Right lung (tissue), 10 donors: ENCODE data around the gene SH3PXD2A. TPM values are rescaled to one million over a fixed set of nuclear protein-coding genes. Genes with fewer than 3 reads are reported as not detected.

Experiments
- DNase-seq, 2 donors: peaks; one replicate each; pipeline ENCODE4 v3.0.0-alpha.2; 2013
- long read RNA-seq, 8 donors: transcript quantifications; one replicate each; lab custom pipeline, GENCODE V29; 2026
- polyA plus RNA-seq, 5 donors: library from polyadenylated mRNA; unstranded; fragments of 120-200 nt; gene quantifications; one replicate each; pipeline versions ENCODE4 v1.2.1 to v1.2.3, GENCODE V29; 2013; ENCODE audit warnings: inconsistent platforms in 1 of 5, low replicate concordance in 1 of 5; ENCODE audit not compliant: insufficient read length in 5 of 5, insufficient read depth in 1 of 5

SH3PXD2A gene
- polyA plus RNA-seq: 100 to 1,000 TPM in 1 of 5 donors, 10 to 100 TPM in 4; 77.6 to 101 (median 84.0) TPM
- long read RNA-seq, donor 1: 0 reads
- long read RNA-seq, donor 2, partial matches to known transcripts: 5 of 5 reads
- long read RNA-seq, donor 2, other reads (novel, unspliced or antisense): 0 of 5 reads
- long read RNA-seq, donor 3: 0 reads
- long read RNA-seq, donor 4, partial matches to known transcripts: 11 of 16 reads
- long read RNA-seq, donor 4, other reads (novel, unspliced or antisense): 5 of 16 reads
- long read RNA-seq, donor 5, partial matches to known transcripts: 9 of 9 reads
- long read RNA-seq, donor 5, other reads (novel, unspliced or antisense): 0 of 9 reads
- long read RNA-seq, donor 6, partial matches to known transcripts: 20 of 20 reads
- long read RNA-seq, donor 6, other reads (novel, unspliced or antisense): 0 of 20 reads
- long read RNA-seq, donor 7, partial matches to known transcripts: 16 of 16 reads
- long read RNA-seq, donor 7, other reads (novel, unspliced or antisense): 0 of 16 reads
- long read RNA-seq, donor 8: 0 reads

GRCh38 chr10:103855424-103855823, at the start of gene SH3PXD2A:
Gene SH3PXD2A, minus strand, starts transcription at chr10:103855576. Its CDS starts 310 bp downstream, at chr10:103855266.
- DNase-seq: peak; percentile 72 to 78

- no peak for DNase-seq
Measured at GRCh38 chr10:103901299-103901698, 45.9 kb upstream of the SH3PXD2A start.

GRCh38 chr10:103899312-103899711, 43.9 kb upstream of the SH3PXD2A start:
- DNase-seq: no peak

- no peak for DNase-seq
Measured at GRCh38 chr10:103897241-103897774, 41.9 kb upstream of the SH3PXD2A start.

- DNase-seq: no peak
Measured at GRCh38 chr10:103896225-103896624, 40.8 kb upstream of the SH3PXD2A start.

GRCh38 chr10:103895411-103896186, 40.2 kb upstream of the SH3PXD2A start:
- DNase-seq: peak in 1 of 2 donors; percentile 81

- DNase-seq: peak in 1 of 2 donors; percentile 67
Measured at GRCh38 chr10:103894441-103894864, 39.1 kb upstream of the SH3PXD2A start.

- DNase-seq: no peak
Measured at GRCh38 chr10:103893817-103894216, 38.4 kb upstream of the SH3PXD2A start.

GRCh38 chr10:103892181-103892580, 36.8 kb upstream of the SH3PXD2A start:
- DNase-seq: no peak

- no peak for DNase-seq
Measured at GRCh38 chr10:103890688-103891087, 35.3 kb upstream of the SH3PXD2A start.

GRCh38 chr10:103890194-103890658, 34.9 kb upstream of the SH3PXD2A start:
- peak in 1 of 2 donors; percentile 40 for DNase-seq

- no peak for DNase-seq
Measured at GRCh38 chr10:103889121-103889720, 33.8 kb upstream of the SH3PXD2A start.

GRCh38 chr10:103888113-103888841, 32.9 kb upstream of the SH3PXD2A start:
- DNase-seq: peak; percentile 47 to 65

- DNase-seq: no peak
Measured at GRCh38 chr10:103885617-103886016, 30.2 kb upstream of the SH3PXD2A start.

- DNase-seq: peak in 1 of 2 donors; percentile 49
Measured at GRCh38 chr10:103884681-103885139, 29.3 kb upstream of the SH3PXD2A start.

- no peak for DNase-seq
Measured at GRCh38 chr10:103882285-103883007, 27.1 kb upstream of the SH3PXD2A start.

GRCh38 chr10:103881416-103882284, 26.3 kb upstream of the SH3PXD2A start:
- no peak for DNase-seq

GRCh38 chr10:103879831-103880230, 24.5 kb upstream of the SH3PXD2A start:
- DNase-seq: no peak

- no peak for DNase-seq
Measured at GRCh38 chr10:103879409-103879808, 24.0 kb upstream of the SH3PXD2A start.
